Esophagus muscularis mucosa (tissue), 3 donors: ENCODE measurements around the gene MVB12B.

Experiments used
- CTCF ChIP-seq, 3 experiments: fragments of 200-600 bp in 2 of 3; fragments of 450-650 bp in 1 of 3; sonication (generic) in 2 of 3; IDR thresholded peaks; one replicate each; pipeline ENCODE4 v1.5.1; 2017 to 2019; ENCODE audit warnings: antibody characterized with exemption in 3 of 3, mild to moderate bottlenecking in 2 of 3, moderate library complexity in 1 of 3
- POLR2A ChIP-seq: fragments of 450-650 bp; IDR thresholded peaks from one replicate; pipeline ENCODE4 v1.6.1; 2017; ENCODE audit warnings: antibody characterized with exemption, moderate library complexity, mild to moderate bottlenecking, low read depth
- POLR2AphosphoS5 ChIP-seq, 2 donors: sonication (generic); formaldehyde crosslinking; IDR thresholded peaks; one replicate each; pipeline ENCODE4 v1.6.1; 2017; ENCODE audit warnings: antibody characterized with exemption in 2 of 2

- TF ChIP-seq CTCF (IDR thresholded peaks at IDR 0.05) (no peak), POLR2AphosphoS5 (IDR thresholded peaks at IDR 0.05) (no peak), POLR2A (no peak)
Observed at GRCh38 chr9:126453156-126453963, 126.7 kb downstream of the MVB12B start.
